Activated naive CD4-positive, alpha-beta T cell treated with anti-CD3 and anti-CD28 coated beads, Interleukin-2, amount 50 U/mL, for 72 hours (primary cell): Measurements from ENCODE around the gene BGLAP. TPM values are rescaled to one million over a fixed set of nuclear protein-coding genes. Genes with fewer than 3 reads are reported as not detected.
A peak's percentile ranks its signal among the peaks of the same experiment; 100 is the strongest.

ENCODE experiments used
- ATAC-seq, 2 donors: fragments of 150-1000 bp; cut with Tn5 transposase; 2 replicates each; pipeline ENCODE4 v1.10.0; 2021; ENCODE audit warnings: mild to moderate bottlenecking in 2 of 2, moderate library complexity in 2 of 2
- DNase-seq, 2 donors: peaks; one replicate each; pipeline ENCODE4 v3.0.0; 2021 to 2022; ENCODE audit warnings: low spot score in 2 of 2
- H3K27ac Mint-ChIP-seq, 2 donors: one replicate each; pipeline ENCODE4 v1.8.0; 2022; ENCODE audit warnings: mild to moderate bottlenecking in 2 of 2, mixed read lengths in 2 of 2
- H3K36me3 Mint-ChIP-seq, 2 donors: one replicate each; pipeline ENCODE4 v1.8.0; 2022; ENCODE audit warnings: mixed read lengths in 2 of 2
- H3K9me3 Mint-ChIP-seq, 2 donors: one replicate each; pipeline ENCODE4 v1.8.0; 2022; ENCODE audit warnings: mixed read lengths in 2 of 2
- total RNA-seq, 2 donors: library from RNA; stranded (reverse); gene quantifications; one replicate each; pipeline ENCODE4 v1.2.3, GENCODE V29; 2022

Gene BGLAP
- total RNA-seq, 2 donors from 2014 or later = 4.3 to 9.7 TPM

GRCh38 chr1:156268336-156268735, 26.4 kb downstream of the BGLAP start:
- Mint-ChIP-seq H3K36me3 (peaks cover 27 to 51% of the 10 kb centered on the region in 2 donors), H3K9me3 (no peaks in the 10 kb centered on the region), H3K27ac (no peak overlapping the region)
- no peak for DNase-seq
- ATAC-seq = no peak

DNA sequence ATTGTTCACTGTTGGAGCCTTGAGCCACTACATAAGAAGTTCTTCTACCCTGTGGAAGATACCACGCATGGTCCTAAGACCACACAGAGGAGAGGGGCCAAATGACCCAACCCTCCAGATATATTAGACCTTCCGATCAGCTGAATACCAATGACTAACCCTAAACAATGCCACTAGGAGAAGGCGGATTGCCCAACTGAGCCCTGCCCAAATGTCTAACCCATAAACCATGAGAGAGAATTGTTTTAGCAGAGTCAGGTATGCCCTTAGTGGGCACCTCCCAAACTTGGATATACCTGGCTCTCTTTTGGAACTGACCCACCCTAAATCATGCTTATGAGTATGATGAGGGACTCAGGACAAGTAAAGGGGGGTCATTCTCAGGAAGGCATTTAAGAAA, 28.3 kb downstream of the BGLAP start:
- ATAC-seq (no peak), DNase-seq (no peak)
- Mint-ChIP-seq H3K9me3 (no peaks in the 10 kb centered on the region), H3K36me3 (peaks cover 23 to 44% of the 10 kb centered on the region in 2 donors), H3K27ac (peak overlapping the region in 1 of 2 donors; percentile 36)

DNA sequence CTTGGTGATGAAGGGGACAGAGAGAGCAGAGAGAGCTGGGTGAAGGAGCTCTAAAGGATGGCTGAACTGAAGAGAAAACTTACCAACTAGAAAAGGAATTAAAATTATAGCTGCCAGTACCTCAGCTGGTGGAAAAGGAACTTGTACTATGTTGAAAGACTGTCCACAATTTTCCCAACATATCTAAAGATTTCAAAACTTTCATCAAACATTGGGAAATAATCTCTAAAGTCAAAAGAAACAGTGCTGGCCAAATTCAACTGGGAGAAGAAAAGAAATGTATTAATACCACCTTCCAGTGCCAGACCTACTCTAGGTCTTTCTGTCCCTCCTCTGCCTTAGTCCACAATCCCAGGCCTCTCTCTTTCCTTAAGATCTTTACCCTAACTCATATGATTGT, 34.5 kb downstream of the BGLAP start:
- H3K9me3 Mint-ChIP-seq = no peaks in the 10 kb centered on the region
- H3K36me3 Mint-ChIP-seq = peaks cover 35 to 42% of the 10 kb centered on the region in 2 donors
- no peak overlapping the region for H3K27ac Mint-ChIP-seq
- DNase-seq (no peak), ATAC-seq (no peak)

DNA sequence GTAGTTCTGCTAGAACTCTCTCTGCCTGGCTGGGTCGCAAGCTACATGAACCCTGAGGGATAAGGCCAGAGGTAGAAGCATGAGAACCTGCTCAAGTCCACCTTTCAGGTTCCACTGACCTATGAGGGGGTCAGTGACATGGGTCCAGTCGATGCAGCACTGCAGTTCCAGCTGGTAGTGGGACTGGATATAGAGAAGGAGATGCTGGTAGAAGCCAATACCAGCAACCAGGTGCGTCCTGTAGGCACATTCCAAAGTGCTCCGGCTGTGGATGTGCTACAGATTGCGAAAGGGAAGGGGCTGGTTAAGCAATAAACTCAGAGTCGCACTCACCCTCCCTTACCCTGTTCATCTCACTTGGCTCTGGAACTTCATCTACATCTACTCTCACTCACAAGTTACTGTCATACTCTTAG, 35.0 kb downstream of the BGLAP start:
- Mint-ChIP-seq H3K36me3 (peaks cover 39 to 46% of the 10 kb centered on the region in 2 donors), H3K27ac (peak overlapping the region; percentile 21 to 83), H3K9me3 (no peaks in the 10 kb centered on the region)
- no peak for DNase-seq
- ATAC-seq = no peak

GRCh38 chr1:156279837-156280236, 37.9 kb downstream of the BGLAP start:
- ATAC-seq (no peak), DNase-seq (no peak)
- peaks cover 37 to 52% of the 10 kb centered on the region in 2 donors for H3K36me3 Mint-ChIP-seq
- H3K9me3 Mint-ChIP-seq = no peaks in the 10 kb centered on the region
- peak overlapping the region in 1 of 2 donors; percentile 34 for H3K27ac Mint-ChIP-seq

DNA sequence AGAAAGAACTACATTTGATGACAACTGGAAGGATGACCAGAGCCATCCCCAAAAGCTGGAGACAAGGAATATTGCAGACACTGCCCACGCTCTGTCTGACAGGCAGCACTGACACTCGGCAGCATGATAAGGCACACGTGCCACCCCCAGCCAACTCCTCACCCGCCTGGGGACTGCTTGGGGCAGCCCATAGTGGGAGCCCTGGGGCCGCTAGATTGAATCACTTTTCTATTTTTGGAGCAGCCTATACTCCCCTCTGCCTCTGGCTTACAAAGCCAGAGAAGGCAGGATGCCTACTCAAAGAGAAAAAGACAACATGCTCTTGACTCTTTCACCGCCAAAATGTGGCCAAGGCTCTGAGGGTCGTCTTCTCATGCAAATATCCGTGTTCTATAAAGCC, 39.3 kb downstream of the BGLAP start:
- peaks cover 37 to 52% of the 10 kb centered on the region in 2 donors for H3K36me3 Mint-ChIP-seq
- ATAC-seq = peak; percentile 47 to 70

GRCh38 chr1:156281693-156282478, 39.9 kb downstream of the BGLAP start:
- Mint-ChIP-seq H3K9me3 (no peaks in the 10 kb centered on the region), H3K27ac (peak overlapping the region; percentile 95 to 97), H3K36me3 (peaks cover 32 to 52% of the 10 kb centered on the region in 2 donors)
- DNase-seq (peak; percentile 20 to 62), ATAC-seq (peak in 1 of 2 donors; percentile 16)

More for the DNA sequence above, 39.3 kb downstream of the BGLAP start:
- DNase-seq = peak; percentile 54 to 72
- peak overlapping the region; percentile 95 to 97 for H3K27ac Mint-ChIP-seq
- no peaks in the 10 kb centered on the region for H3K9me3 Mint-ChIP-seq

GRCh38 chr1:156282479-156283222, 40.7 kb downstream of the BGLAP start, which contains the start of gene SMG5:
Gene SMG5, minus strand, starts transcription at chr1:156282825. Its CDS starts 145 bp downstream, at chr1:156282680.
- ATAC-seq = peak; percentile 92 to 93
- Mint-ChIP-seq H3K9me3 (no peaks in the 10 kb centered on the region), H3K27ac (peak within 1 kb of the TSS; percentile 97 to 98), H3K36me3 (peaks cover 25 to 45% of the 10 kb centered on the region in 2 donors)
- peak; percentile 95 to 97 for DNase-seq

DNA sequence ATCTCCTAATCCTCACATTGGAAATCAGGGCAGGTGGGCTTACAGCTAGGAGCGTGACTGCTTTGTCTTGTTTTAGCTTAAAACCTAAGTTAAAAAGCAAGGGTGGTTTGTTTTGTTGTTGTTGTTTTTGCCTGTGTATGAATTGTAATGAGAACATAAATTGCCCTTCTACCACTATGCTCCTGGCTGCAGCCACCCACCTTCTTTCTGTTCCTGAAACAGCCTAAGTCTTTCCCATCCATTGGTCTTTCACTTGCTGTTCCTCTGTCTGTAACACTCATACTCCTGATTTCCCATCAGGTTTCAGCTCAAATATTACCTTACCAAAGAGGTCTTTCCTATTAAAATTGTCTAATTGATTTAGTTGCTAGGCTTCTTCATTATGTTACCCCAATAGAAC, 41.5 kb downstream of the BGLAP start:
- H3K9me3 Mint-ChIP-seq = no peaks in the 10 kb centered on the region
- ATAC-seq (no peak), DNase-seq (no peak)
- H3K36me3 Mint-ChIP-seq = peaks cover 21 to 36% of the 10 kb centered on the region in 2 donors
- peak overlapping the region; percentile 97 to 98 for H3K27ac Mint-ChIP-seq

- DNase-seq = no peak
- H3K36me3 Mint-ChIP-seq = peaks cover 21 to 35% of the 10 kb centered on the region in 2 donors
- peak within 1 kb of the TSS; percentile 97 to 98 for H3K27ac Mint-ChIP-seq
- ATAC-seq = no peak
- H3K9me3 Mint-ChIP-seq = no peaks in the 10 kb centered on the region
Measured at GRCh38 chr1:156284112-156284511, 42.1 kb downstream of the BGLAP start, which contains the start of gene TMEM79. Gene TMEM79, plus strand, starts transcription at chr1:156284325. Its CDS starts 902 bp downstream, at chr1:156285227.

- ATAC-seq (no peak), DNase-seq (no peak)
- peaks cover 21 to 34% of the 10 kb centered on the region in 2 donors for H3K36me3 Mint-ChIP-seq
- H3K9me3 Mint-ChIP-seq = no peaks in the 10 kb centered on the region
- no peak overlapping the region for H3K27ac Mint-ChIP-seq
Measured at GRCh38 chr1:156284757-156285156, 42.8 kb downstream of the BGLAP start.

- H3K9me3 Mint-ChIP-seq = no peaks in the 10 kb centered on the region
- H3K36me3 Mint-ChIP-seq = peaks cover 21 to 30% of the 10 kb centered on the region in 2 donors
- ATAC-seq (no peak), DNase-seq (no peak)
- H3K27ac Mint-ChIP-seq = no peak overlapping the region
Measured at GRCh38 chr1:156285437-156285836, 43.5 kb downstream of the BGLAP start.

- no peak for DNase-seq
- Mint-ChIP-seq H3K9me3 (no peaks in the 10 kb centered on the region), H3K27ac (peak overlapping the region in 1 of 2 donors; percentile 36), H3K36me3 (peaks cover 21 to 28% of the 10 kb centered on the region in 2 donors)
- no peak for ATAC-seq
Measured at GRCh38 chr1:156286061-156286460, 44.1 kb downstream of the BGLAP start.

DNA sequence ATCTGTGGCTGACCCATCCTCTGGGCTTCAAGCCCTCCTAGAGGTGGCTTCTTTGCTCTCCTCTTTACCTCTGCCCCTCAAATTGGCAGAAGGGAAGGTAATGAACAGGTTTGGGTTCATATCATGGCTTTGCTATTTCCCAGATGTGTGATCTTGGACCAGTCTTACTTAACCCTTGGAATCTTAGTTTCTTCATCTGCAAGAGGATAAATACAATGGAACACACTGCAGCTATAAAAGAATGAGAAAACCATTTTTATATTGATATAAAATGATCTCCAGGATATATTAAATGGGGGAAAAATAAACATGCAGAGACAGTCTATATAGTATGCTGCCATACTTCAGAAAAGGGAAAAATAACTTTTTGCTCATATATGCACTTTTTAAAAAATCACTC, 47.9 kb downstream of the BGLAP start:
- H3K36me3 Mint-ChIP-seq = no peaks in the 10 kb centered on the region
- no peak for DNase-seq
- H3K9me3 Mint-ChIP-seq = no peaks in the 10 kb centered on the region
- H3K27ac Mint-ChIP-seq = peak overlapping the region in 1 of 2 donors; percentile 44
- ATAC-seq = no peak

- Mint-ChIP-seq H3K36me3 (no peaks in the 10 kb centered on the region), H3K9me3 (no peaks in the 10 kb centered on the region), H3K27ac (peak overlapping the region; percentile 74 to 90)
- peak in 1 of 2 donors; percentile 28 for DNase-seq
- ATAC-seq = peak; percentile 39 to 62
Measured at GRCh38 chr1:156291226-156292061, 49.5 kb downstream of the BGLAP start.
